Measurements from ENCODE around the gene SLC4A4.

Gene SLC4A4

GRCh38 chr4:71426381-71427042 is 87.7 kb downstream of the SLC4A4 start:
- DNase-seq: no peak

- no peak for DNase-seq
Observed at GRCh38 chr4:71429106-71429505, 90.3 kb downstream of the SLC4A4 start.

DNA sequence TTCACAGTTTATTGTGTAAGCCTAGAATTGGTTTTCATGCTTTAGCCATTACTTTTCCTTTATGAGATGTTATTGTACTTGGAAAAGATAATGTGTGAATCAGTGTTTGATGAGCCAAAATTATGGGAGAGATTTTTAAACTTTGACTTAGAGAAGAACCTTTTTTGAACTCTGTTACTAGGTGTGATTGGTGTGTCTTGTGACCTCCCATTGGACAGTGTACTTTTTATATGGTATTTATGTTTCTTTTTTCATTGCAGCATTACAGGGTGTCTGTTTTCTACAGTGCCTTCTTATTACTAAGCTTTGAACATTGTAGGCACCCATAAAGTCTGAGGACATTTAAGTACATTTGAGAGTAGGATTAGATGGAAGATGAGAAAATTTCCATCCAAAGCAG is 91.1 kb downstream of the SLC4A4 start:
- no peak for DNase-seq

- no peak for DNase-seq
Observed at GRCh38 chr4:71430609-71431008, 91.8 kb downstream of the SLC4A4 start.

DNA sequence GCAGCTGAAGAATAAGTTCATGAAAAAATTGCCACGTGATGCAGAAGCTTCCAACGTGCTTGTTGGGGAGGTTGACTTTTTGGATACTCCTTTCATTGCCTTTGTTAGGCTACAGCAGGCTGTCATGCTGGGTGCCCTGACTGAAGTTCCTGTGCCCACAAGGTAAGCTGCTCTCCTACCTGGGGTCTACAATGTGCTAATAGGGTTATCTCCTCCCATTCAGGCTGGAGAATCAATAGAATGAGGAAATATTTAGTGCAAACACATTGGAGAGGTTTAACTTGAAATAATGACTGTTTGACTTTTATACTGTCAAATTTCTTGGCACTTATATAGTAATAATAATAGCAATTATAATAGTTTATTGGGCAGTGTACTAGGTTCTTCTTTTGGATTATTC is 101.8 kb downstream of the SLC4A4 start:
- DNase-seq: no peak

DNA sequence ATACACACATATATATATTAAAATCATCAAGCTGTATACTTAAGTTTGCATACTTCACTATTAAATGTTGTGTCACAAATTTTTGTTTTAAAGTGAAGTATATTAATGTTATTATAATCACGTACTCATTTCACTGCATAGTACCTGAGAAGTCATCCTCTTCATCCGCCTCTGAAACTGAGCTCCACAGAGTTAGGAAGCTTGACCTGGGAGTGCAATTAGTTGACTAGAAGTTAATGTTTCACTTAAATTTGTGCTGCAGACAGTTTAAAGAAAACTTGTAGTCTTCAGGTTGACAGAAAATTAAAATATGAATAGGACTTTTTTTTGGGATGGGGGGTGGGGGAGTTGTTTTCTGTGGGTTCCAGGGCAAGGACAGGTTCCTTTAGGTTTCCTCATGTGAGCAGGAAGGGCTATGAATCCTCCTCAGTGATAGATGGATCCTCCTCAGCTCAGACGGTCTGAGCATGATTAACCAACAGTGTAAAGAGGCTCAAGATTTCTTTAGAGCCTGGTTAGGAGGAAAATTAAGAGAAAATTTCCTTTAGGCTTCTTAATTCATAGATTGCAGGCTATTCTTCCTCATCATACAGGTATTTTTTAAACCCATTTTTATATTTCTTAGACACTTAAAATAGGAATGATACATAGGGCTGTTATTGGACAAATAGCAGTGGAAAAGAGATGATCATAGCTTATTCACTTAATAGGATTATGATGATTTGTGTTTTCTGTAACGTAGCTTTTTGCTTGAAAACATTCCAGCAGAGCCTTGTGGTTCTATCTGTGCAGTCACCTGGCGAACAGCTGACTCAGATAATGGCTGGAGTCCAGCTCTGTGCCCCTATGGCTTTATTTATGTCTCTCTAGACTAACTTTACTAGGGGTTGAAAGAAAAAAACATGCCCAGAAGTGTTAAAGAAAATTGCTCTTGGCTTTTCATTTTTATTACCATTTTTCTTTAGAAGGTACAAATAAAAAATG is 102.7 kb downstream of the SLC4A4 start:
- DNase-seq: no peak

DNA sequence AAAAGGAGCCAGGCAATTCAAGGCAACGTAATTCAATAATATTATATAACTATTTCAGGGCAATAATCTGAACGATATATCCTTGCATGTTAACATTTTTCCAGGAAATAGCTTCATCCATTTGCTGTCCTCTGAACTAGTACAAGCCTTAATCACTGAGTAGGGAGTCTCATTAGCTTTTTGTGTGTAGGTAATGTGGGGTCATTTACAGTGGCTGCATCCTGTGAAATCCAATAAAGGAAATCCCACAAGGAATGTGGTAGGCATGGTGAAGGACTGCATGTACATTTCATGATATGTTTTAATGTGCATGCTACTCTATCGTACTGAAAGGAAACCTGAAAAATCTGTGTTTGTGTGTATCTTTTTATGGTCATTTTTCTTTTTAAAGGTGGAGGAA is 103.5 kb downstream of the SLC4A4 start:
- no peak for DNase-seq

DNA sequence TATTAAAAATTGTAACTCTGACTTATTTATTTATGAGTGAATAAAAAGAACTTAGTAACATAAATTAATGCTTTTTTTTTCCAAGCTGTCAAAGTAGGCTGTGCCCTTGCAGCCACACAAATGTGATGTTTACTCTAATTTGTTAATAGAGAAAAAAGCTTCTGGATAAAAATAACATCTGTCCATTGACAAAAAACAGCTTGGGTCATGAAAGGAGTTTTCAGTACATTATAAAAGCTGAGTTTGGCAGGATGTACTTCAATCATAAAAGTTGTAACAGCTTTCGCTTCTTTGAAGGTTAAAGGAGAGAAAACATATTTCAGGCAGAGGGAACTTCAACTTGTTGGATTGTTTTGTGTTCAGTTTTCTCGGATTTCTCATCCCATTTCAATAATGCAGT is 105.6 kb downstream of the SLC4A4 start:
- no peak for DNase-seq

DNA sequence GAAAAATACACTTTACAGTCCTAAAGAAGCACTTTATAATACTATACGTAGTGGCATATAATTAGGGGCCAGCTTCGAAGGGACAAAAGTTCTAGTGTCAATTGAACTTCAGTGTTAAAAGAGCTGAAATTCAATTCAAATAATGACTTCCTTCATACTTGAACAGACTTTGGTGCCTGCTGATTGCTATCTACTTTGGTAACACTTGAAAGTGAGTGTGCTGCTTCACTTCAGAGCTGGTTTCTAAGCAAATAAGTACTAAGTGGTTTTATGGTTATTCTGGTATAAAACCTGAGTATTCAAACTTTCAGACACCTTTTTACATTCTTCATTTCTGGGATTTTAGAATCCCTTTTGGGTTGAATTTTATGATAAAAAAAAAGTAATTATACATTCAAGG is 107.0 kb downstream of the SLC4A4 start:
- DNase-seq: no peak

- DNase-seq: no peak
Observed at GRCh38 chr4:71446479-71447081, 107.8 kb downstream of the SLC4A4 start.

GRCh38 chr4:71449040-71449439 is 110.2 kb downstream of the SLC4A4 start:
- no peak for DNase-seq

GRCh38 chr4:71449878-71450277 is 111.1 kb downstream of the SLC4A4 start:
- DNase-seq: no peak

GRCh38 chr4:71453531-71453930 is 114.7 kb downstream of the SLC4A4 start:
- DNase-seq: no peak

DNA sequence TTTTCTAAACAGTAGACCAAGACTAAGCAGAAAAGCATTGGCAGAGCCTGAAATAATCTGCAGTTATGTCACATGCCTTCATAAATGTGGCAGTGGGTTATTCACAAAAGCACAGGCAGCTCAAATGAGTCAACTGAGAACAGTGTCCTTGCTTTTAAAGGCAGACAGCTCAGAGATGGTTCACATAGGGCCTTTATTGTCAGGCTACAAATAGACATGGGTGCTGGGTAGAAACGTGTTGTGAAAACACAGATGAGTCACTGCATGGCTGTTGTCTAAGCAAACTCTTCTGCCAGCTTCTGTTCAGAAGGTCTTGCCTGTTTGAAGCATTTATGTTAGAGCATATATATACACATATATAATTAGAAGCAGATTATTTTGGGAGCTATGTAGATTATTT is 118.0 kb downstream of the SLC4A4 start:
- DNase-seq: no peak

GRCh38 chr4:71460371-71460770 is 121.6 kb downstream of the SLC4A4 start:
- DNase-seq: no peak

GRCh38 chr4:71461422-71461821 is 122.6 kb downstream of the SLC4A4 start:
- no peak for DNase-seq

- no peak for DNase-seq
Observed at GRCh38 chr4:71466775-71467174, 128.0 kb downstream of the SLC4A4 start.

GRCh38 chr4:71468116-71468710 is 129.4 kb downstream of the SLC4A4 start:
- no peak for DNase-seq

DNA sequence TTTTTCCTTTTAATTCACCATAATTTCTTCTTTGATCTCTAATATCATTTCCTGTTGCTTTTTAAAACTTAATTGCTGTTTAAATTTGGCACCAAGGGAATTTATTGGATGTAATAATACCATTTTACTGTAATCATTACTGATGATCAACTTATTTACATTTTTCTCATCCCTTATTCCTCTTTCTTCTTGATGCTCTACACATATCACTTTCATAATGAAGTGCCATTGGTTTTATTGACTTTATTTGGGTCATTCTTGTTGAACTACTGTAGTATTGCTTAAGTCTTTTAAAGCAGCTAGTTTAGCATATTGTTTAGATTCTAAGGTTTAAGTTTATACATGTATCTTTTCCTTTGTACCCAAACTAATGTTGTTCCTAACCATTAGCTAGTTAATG is 130.7 kb downstream of the SLC4A4 start:
- DNase-seq: no peak

DNA sequence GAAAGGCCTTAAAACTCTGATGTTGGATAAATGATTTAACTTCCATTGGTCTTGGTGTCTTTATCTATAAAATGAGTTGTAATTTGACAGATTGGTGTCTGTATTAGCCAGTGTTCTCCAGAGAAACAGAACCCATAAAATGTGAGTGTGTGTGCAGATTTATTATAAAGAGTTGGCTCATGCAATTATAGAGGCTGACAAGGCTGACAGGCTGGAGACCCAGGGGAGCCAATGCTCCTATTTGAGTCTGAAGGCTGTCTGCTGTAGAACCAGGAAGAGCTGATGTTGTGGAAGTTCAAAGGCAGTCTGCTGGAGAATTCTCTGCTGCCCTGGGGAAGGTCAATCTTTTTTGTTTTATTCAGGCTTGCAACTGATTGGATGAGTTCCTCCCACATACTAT is 131.7 kb downstream of the SLC4A4 start:
- no peak for DNase-seq

DNA sequence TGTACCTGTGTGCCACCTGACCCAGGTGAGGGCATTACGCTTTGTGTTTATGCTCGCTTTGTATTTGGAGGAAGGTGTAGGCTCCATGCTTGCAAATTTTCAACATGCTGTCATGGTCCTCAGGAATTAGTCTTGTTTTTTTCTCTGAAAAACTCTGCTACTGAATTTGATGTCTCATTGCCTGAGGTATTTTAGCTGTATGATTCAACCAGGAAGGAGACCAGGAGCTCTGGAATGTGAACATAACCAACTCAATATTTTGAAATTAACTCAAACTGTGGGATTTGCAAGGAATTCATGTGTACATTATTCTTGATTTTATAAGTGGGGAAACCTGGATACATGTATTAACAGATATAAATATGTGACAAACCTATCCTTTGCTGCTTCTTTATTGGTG is 134.1 kb downstream of the SLC4A4 start:
- no peak for DNase-seq

DNA sequence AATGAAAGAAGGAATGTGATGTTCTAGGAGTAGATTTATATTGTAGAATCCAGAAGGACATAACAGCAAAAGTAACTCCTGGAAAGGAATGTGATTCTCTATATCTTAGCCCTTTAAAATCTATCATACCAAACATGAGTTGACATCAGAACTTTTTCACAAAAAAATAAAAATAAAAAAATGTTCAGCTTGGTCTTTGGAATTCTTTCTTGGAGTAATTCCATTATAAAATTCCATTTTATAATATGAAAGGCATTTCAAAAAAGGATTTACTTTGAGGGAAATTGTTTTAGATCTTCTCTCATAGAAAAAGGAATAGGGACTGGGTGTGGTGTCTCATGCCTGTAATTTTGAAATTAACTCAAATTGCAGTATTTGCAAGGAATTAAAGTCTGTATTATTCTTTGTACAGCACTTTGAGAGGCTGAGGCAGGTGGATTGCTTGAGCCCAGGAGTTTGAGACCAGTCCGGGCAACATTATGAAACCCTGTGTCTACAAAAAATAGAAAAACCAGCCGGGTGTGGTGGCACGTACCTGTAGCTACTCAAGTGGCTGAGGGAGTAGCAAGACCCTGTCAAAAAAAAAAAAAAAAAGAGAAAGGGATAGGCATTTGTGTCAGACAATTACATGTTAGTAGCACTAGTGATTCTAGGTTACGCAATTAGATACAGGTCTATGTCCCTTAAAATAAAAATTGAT is 134.9 kb downstream of the SLC4A4 start:
- no peak for DNase-seq

- DNase-seq: no peak
Observed at GRCh38 chr4:71474731-71475130, 135.9 kb downstream of the SLC4A4 start.

All from activated CD4-positive, alpha-beta T cell treated with anti-CD3 and anti-CD28 coated beads, Interleukin-2, amount 50 U/mL, for 16 hours (primary cell).